ENCODE data around the gene RAD51D. TPM values are rescaled to one million over a fixed set of nuclear protein-coding genes. Genes with fewer than 3 reads are reported as not detected.

The RAD51D gene
- total RNA-seq, 3 donors from 2014 or later, result 9.1 to 14.4 (median 11.6) TPM

- peak; percentile 88 for ATAC-seq
- DNase-seq, result peak; percentile 90 to 96 (median 91)
- H3K4me1 ChIP-seq (ENCODE audit: low read depth), result peaks cover 28% of the 10 kb centered on the region
- intact Hi-C loops (cut with DNase I, micrococcal nuclease), result no loop called here
- H3K4me3 ChIP-seq, result peak overlapping the region; percentile 71
- H3K36me3 ChIP-seq (ENCODE audit: low read depth), result no peaks in the 10 kb centered on the region
- no peaks in the 10 kb centered on the region for H3K9me3 ChIP-seq
- TF ChIP-seq CTCF (IDR thresholded peaks at IDR 0.05), result peak; percentile 84
These were observed 30.6 kb downstream of the RAD51D start for GRCh38 chr17:35088881-35089585.

GRCh38 chr17:35088356-35088880 is 31.2 kb downstream of the RAD51D start:
- H3K4me3 ChIP-seq, result peak overlapping the region; percentile 71
- H3K9me3 ChIP-seq, result no peaks in the 10 kb centered on the region
- no peak for TF ChIP-seq CTCF (IDR thresholded peaks at IDR 0.05)
- peaks cover 29% of the 10 kb centered on the region for H3K4me1 ChIP-seq (ENCODE audit: low read depth)
- ATAC-seq, result peak; percentile 11
- peak; percentile 65 to 79 (median 73) for DNase-seq
- no peaks in the 10 kb centered on the region for H3K36me3 ChIP-seq (ENCODE audit: low read depth)
- intact Hi-C loops (cut with DNase I, micrococcal nuclease), result no loop called here

GRCh38 chr17:35087731-35088355 is 31.8 kb downstream of the RAD51D start:
- peak; percentile 55 for ATAC-seq
- H3K4me3 ChIP-seq, result peak overlapping the region; percentile 71
- H3K4me1 ChIP-seq (ENCODE audit: low read depth), result peaks cover 34% of the 10 kb centered on the region
- peak; percentile 62 to 84 (median 64) for DNase-seq
- H3K36me3 ChIP-seq (ENCODE audit: low read depth), result no peaks in the 10 kb centered on the region
- no peaks in the 10 kb centered on the region for H3K9me3 ChIP-seq
- intact Hi-C loops (cut with DNase I, micrococcal nuclease), result no loop called here
- no peak for TF ChIP-seq CTCF (IDR thresholded peaks at IDR 0.05)

- Histone ChIP-seq H3K4me1 (ENCODE audit: low read depth) (peaks cover 42% of the 10 kb centered on the region), H3K9me3 (no peaks in the 10 kb centered on the region), H3K4me3 (no peak overlapping the region), H3K36me3 (ENCODE audit: low read depth) (no peaks in the 10 kb centered on the region)
- no peak for TF ChIP-seq CTCF (IDR thresholded peaks at IDR 0.05)
- intact Hi-C loops (cut with DNase I, micrococcal nuclease), result no loop called here
- DNase-seq (peak in 1 of 3 donors; percentile 39), ATAC-seq (no peak)
These were observed 32.6 kb downstream of the RAD51D start for GRCh38 chr17:35086931-35087573.

- no peak for ATAC-seq
- H3K4me1 ChIP-seq (ENCODE audit: low read depth), result peaks cover 42% of the 10 kb centered on the region
- no peak overlapping the region for H3K4me3 ChIP-seq
- intact Hi-C loops (cut with DNase I, micrococcal nuclease), result no loop called here
- TF ChIP-seq CTCF (IDR thresholded peaks at IDR 0.05), result no peak
- no peaks in the 10 kb centered on the region for H3K9me3 ChIP-seq
- H3K36me3 ChIP-seq (ENCODE audit: low read depth), result no peaks in the 10 kb centered on the region
- no peak for DNase-seq
These were observed 33.5 kb downstream of the RAD51D start for GRCh38 chr17:35086164-35086563.
